Heart left ventricle (tissue), 16 donors: Measurements from ENCODE around the gene ZMIZ1. TPM values are rescaled to one million over a fixed set of nuclear protein-coding genes. Genes with fewer than 3 reads are reported as not detected.

ENCODE experiments used
- ATAC-seq, 4 donors: fragments of 200-7000 bp; cut with Tn5 transposase; one replicate each; pipeline ENCODE4 v1.9.1; 2020 to 2022; ENCODE audit warnings: moderate library complexity in 4 of 4, mild to moderate bottlenecking in 3 of 4, moderate number of reproducible peaks in 1 of 4
- DNase-seq, 5 donors: peaks; one replicate each; pipeline ENCODE4 v3.0.0-alpha.2; 2020
- H3K27ac ChIP-seq, 12 donors: fragments of 200-600 bp; sonication (generic) in 4 of 12; one replicate each; pipeline versions ENCODE4 v1.5.0 to v1.8.0; 2016 to 2022; ENCODE audit warnings: mild to moderate bottlenecking in 2 of 12
- H3K27me3 ChIP-seq, 9 donors: fragments of 200-600 bp; sonication (generic) in 2 of 9; one replicate each; pipeline versions ENCODE4 v1.5.1 to v1.8.0; 2016 to 2022; ENCODE audit warnings: mild to moderate bottlenecking in 3 of 9
- H3K36me3 ChIP-seq, 9 donors: fragments of 200-600 bp; sonication (generic) in 2 of 9; one replicate each; pipeline versions ENCODE4 v1.5.0 to v1.8.0; 2018 to 2022; ENCODE audit warnings: mild to moderate bottlenecking in 2 of 9
- H3K4me1 ChIP-seq, 12 donors: fragments of 200-600 bp; sonication (generic) in 4 of 12; one replicate each; pipeline versions ENCODE4 v1.5.0 to v1.8.0; 2016 to 2022; ENCODE audit warnings: mild to moderate bottlenecking in 3 of 12
- H3K4me3 ChIP-seq, 12 donors: fragments of 200-600 bp; sonication (generic) in 4 of 12; one replicate each; pipeline versions ENCODE4 v1.5.0 to v1.8.0; 2017 to 2022; ENCODE audit warnings: mild to moderate bottlenecking in 9 of 12, moderate library complexity in 4 of 12
- H3K9me3 ChIP-seq, 12 donors: fragments of 200-600 bp; sonication (generic) in 4 of 12; one replicate each; pipeline versions ENCODE4 v1.5.0 to v1.8.0; 2016 to 2022; ENCODE audit warnings: mild to moderate bottlenecking in 1 of 12
- POLR2A ChIP-seq, 2 donors: fragments of 450-650 bp; IDR thresholded peaks; one replicate each; pipeline ENCODE4 v1.6.1; 2017; ENCODE audit warnings: antibody characterized with exemption in 2 of 2, mild to moderate bottlenecking in 2 of 2, moderate library complexity in 2 of 2
- WGBS, 4 donors: extraction: QIAGEN DNeasy Blood & Tissue Kit in 2 of 4; methylation state at CpG; one replicate each; pipeline versions ENCODE4 v1.1.5 to v1.1.7; 2013 to 2018; 5-methylcytosine and 5-hydroxymethylcytosine counted together
- intact Hi-C, 10 donors: fragments of 100-400 bp; cut with DNase I; formaldehyde crosslinking; loops; one replicate each; pipeline versions ENCODE4 v1.11.1 to v1.14.2; 2022
- polyA plus RNA-seq, 2 donors: library from polyadenylated mRNA; stranded (reverse); fragments of 200-250 nt; gene quantifications; one replicate each; pipeline ENCODE4 v1.2.3, GENCODE V29; 2013
- total RNA-seq, 9 donors: library from RNA; depleted of rRNA in 2 of 9; stranded (reverse); fragments of >200 nt in 2 of 9; fragmentation: NEBNext Ultra II Directional in 3 of 9; extraction: Animal tissue kit (Norgen Biotek cat#: 25700) in 3 of 9; gene quantifications; one replicate each; pipeline versions ENCODE4 v1.1.0 to v1.2.4, GENCODE V29; 2016 to 2023
- TF ChIP-seq, protein P1 (sequence below), 12 donors: fragments of 200-600 bp; sonication (generic) in 4 of 12; IDR thresholded peaks; one replicate each; pipeline versions ENCODE4 v1.5.0 to v1.8.0; 2018 to 2022; ENCODE audit warnings: antibody characterized with exemption in 12 of 12, mild to moderate bottlenecking in 5 of 12
- donor health status: ischemic (EF 13 %, LVEDD 7.1; RV severe dilation, severe dysfunction).
- donor health status: healthy with polysubstance abuse.
- donor health status: DM: no; HTN: yes; CAD: no.
- donor health status: DM: no; HTN: no; CAD: no.
- donor health status: ischemic (EF 25% LVEDD 6.9; RV normal size, moderate dysfunction).
- donor health status: ischemic (EF 25% LVEDD 5.7; RV mildly dilated, moderate dysfunction).
- donor health status: healthy.
- donor health status: DM: yes; HTN: yes; CAD: no.
- donor health status: ischemic (EF 35%, LVEDD 5.7; RV mildly dilated, moderate dysfunction).
- donor health status: nonischemic (EF 11% LVEDD 7.7; RV severe dilation, severe dysfunction).
- donor health status: DM: yes; HTN: yes; CAD: no.
- donor health status: PGD.
- donor health status: ischemic (EF 29% LVEDD 5.4; RV normal size, mild dysfunction).
- donor health status: nonischemic (EF 23%, LVEDD 6.1; RV moderate dilation, normal function).

ZMIZ1 gene
- total and polyA plus RNA-seq, 11 donors = 19.7 to 75.4 (median 49.2) TPM

DNA sequence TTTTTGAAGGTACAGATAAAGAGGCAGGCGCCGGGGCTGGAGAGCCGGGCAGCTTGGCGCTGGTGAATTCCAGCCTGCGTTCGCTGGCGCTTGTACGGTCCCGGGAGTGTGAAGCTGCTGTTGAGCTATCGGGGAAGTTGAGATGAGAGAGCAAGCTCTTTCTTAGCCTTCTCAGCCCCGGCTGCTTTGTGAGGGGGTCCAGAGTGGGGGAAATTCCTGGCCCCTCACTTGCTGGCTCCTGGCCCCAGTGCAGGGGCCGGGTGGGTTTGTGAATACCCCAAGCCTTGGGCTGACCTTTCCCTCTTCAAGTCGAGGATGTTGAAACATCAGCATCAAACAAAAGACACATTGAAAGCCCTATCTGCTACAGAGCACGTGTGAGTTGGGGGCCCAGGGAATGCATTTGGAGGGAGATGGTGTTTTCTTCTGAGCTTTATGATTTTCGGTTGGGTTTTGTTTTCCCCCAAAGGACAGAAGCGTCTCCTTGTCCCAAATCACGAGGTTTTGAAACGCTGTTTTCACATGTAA is 2.7 kb downstream of the ZMIZ1 start:
- no peak for ATAC-seq
- Histone ChIP-seq H3K4me1 (peaks cover 16 to 72% (median 64%) of the 10 kb centered on the region in 12 donors), H3K27ac (peak overlapping the region; percentile 95 to 100 (median 98)), H3K9me3 (no peaks in the 10 kb centered on the region), H3K4me3 (peak overlapping the region; percentile 76 to 99 (median 92)), H3K27me3 (no peaks in the 10 kb centered on the region), H3K36me3 (no peaks in the 10 kb centered on the region)
- intact Hi-C loops = loop anchor here in 9 of 10 donors (2.0 to 10.0 kb wide), 13 partner anchors 36 to 1039 kb away; partner anchors contain the start of gene RPS24 (in 1 of the 9)
- WGBS, 4 donors = 10 to 18% (median 14%) methylated on average over 18 of the region's 18 CpGs
- TF ChIP-seq POLR2A (IDR thresholded peaks at IDR 0.05) = peak in 1 of 2 donors; percentile 42
- TF ChIP-seq, protein P1, sequence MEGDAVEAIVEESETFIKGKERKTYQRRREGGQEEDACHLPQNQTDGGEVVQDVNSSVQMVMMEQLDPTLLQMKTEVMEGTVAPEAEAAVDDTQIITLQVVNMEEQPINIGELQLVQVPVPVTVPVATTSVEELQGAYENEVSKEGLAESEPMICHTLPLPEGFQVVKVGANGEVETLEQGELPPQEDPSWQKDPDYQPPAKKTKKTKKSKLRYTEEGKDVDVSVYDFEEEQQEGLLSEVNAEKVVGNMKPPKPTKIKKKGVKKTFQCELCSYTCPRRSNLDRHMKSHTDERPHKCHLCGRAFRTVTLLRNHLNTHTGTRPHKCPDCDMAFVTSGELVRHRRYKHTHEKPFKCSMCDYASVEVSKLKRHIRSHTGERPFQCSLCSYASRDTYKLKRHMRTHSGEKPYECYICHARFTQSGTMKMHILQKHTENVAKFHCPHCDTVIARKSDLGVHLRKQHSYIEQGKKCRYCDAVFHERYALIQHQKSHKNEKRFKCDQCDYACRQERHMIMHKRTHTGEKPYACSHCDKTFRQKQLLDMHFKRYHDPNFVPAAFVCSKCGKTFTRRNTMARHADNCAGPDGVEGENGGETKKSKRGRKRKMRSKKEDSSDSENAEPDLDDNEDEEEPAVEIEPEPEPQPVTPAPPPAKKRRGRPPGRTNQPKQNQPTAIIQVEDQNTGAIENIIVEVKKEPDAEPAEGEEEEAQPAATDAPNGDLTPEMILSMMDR (IDR thresholded peaks at IDR 0.05) = no peak
- peak in 1 of 5 donors; percentile 90 for DNase-seq

DNA sequence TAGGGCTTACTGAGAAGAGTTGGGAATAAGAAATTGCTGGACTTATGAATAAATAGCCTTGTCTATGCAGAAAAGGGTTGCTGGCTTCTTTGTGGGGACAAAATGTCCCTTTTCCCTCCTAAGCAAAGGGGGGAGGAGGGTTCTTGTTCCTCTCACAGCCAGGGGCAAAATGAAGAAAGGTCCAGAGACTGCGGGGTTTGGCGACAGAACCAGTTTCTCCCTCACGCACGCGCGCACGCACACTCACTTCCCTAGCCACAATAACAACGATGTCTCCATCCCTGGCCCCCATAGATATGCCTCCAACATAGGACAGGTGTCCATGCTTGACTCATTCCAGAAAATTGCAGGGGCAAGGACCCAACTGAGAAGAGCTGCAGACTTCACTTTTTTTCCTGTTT is 3.3 kb downstream of the ZMIZ1 start:
- Histone ChIP-seq H3K4me1 (peaks cover 16 to 73% (median 63%) of the 10 kb centered on the region in 12 donors), H3K36me3 (no peaks in the 10 kb centered on the region), H3K4me3 (peak overlapping the region in 10 of 12 donors; percentile 76 to 99 (median 91)), H3K9me3 (no peaks in the 10 kb centered on the region), H3K27me3 (no peaks in the 10 kb centered on the region), H3K27ac (peak overlapping the region; percentile 95 to 100 (median 98))
- ATAC-seq = no peak
- intact Hi-C loops = loop anchor here in 8 of 10 donors (5.0 to 10.0 kb wide), 10 partner anchors 35 to 1040 kb away; partner anchors contain the start of gene RPS24 (in 1 of the 8)
- TF ChIP-seq, protein P1 (IDR thresholded peaks at IDR 0.05) = no peak
- TF ChIP-seq POLR2A (IDR thresholded peaks at IDR 0.05) = no peak
- no peak for DNase-seq
- 40 to 57% (median 50%) methylated on average over 8 of the region's 8 CpGs for WGBS, 4 donors

DNA sequence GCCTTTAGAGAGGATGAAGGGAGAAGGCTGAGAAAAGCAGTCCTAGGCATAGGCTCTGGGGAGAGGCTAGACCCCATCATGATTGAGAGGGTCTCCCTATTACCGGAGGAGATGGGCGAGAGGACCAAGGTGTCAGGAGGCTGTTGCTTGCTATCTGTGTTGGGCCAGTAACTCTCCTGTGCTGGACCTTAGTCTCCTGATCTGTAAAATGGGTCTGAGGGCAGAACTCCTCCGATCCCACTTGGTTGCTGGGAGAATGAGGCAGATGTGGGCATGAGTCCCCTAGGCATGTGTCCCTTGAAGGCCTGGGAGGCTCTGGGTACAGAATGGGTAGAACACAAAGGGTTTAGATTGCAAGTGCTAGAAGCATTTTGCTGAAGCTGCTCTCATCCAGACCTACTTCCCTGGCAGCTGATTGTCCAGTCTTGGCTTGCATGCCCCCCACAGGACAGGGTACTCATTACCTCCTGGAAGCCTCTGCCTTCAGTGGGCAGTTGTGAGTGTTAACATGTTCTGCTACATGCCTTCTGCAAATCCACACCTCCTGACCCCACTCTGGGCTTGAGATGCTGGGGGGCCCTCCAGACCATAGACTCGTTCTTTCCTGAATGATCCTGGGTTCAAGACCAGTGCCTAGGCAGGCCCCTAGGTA is 4.4 kb downstream of the ZMIZ1 start:
- H3K4me3 ChIP-seq = peak overlapping the region in 5 of 12 donors; percentile 5 to 99 (median 90)
- H3K36me3 ChIP-seq = no peaks in the 10 kb centered on the region
- peak overlapping the region in 10 of 12 donors; percentile 95 to 100 (median 98) for H3K27ac ChIP-seq
- H3K27me3 ChIP-seq = no peaks in the 10 kb centered on the region
- DNase-seq (no peak), ATAC-seq (no peak)
- no peak for TF ChIP-seq POLR2A (IDR thresholded peaks at IDR 0.05)
- TF ChIP-seq, protein P1 (IDR thresholded peaks at IDR 0.05) = no peak
- H3K9me3 ChIP-seq = no peaks in the 10 kb centered on the region
- intact Hi-C loops = loop anchor here in 8 of 10 donors (5.0 to 10.0 kb wide), 10 partner anchors 34 to 1041 kb away; partner anchors contain the start of gene RPS24 (in 1 of the 8)
- 88 to 93% (median 91%) methylated on average over 4 of the region's 4 CpGs for WGBS, 4 donors
- peaks cover 16 to 77% (median 70%) of the 10 kb centered on the region in 12 donors for H3K4me1 ChIP-seq
